Measurements from ENCODE around the gene GGCT. TPM values are rescaled to one million over a fixed set of nuclear protein-coding genes. Genes with fewer than 3 reads are reported as not detected.

GGCT gene
- total and polyA plus RNA-seq, 2 donors (not counting 3 experiments of a cell fraction or from before 2014, with no cell fraction given) = 21.1 to 44.3 TPM

DNA sequence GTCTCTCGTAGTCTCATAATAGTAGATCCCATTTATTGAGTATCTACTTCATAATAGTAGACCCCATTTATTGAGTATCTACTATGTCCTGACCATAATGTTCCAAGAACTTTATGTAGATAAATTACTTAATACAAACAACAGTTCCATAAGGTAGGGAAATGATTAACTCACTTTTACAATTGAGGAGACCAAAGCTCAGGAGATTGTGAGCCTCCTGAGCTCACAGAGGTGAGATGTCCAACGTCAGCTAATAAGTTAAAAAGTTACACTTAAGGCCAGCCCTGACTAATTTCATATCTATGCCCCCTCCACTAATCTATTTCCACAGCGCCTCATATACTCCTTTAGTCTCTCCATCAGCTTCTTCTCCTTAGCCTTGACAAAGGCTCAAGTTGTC, 17.5 kb upstream of the GGCT start:
- Histone ChIP-seq H2AFZ (ENCODE audit: low read depth, low read length) (no peak overlapping the region), H4K20me1 (replicated peaks; ENCODE audit: control insufficient read depth, extremely low read depth, insufficient read depth, low read length) (no peaks in the 10 kb centered on the region), H3K4me1 (ENCODE audit: control insufficient read depth, extremely low read depth, insufficient read depth, low read length) (peaks cover 10% of the 10 kb centered on the region), H3K27me3 (ENCODE audit: control insufficient read depth in 2 of 2, insufficient read depth in 2 of 2, low read length in 2 of 2) (no peaks in the 10 kb centered on the region), H3K9me1 (replicated peaks; ENCODE audit: control insufficient read depth, extremely low read depth, insufficient read depth, low read length) (no peaks in the 10 kb centered on the region), H3K36me3 (ENCODE audit: control insufficient read depth in 2 of 2, extremely low read depth in 1 of 2, insufficient read depth in 2 of 2, low read length in 2 of 2) (no peaks in the 10 kb centered on the region), H3K79me2 (ENCODE audit: control insufficient read depth, insufficient read depth, low read length) (no peaks in the 10 kb centered on the region), H3K4me2 (ENCODE audit: insufficient read depth, low read length) (no peak overlapping the region), H3K4me3 (replicated peaks in 1 of 3; ENCODE audit: insufficient read depth in 1 of 3, low read depth in 1 of 3, low read length in 3 of 3) (no peak overlapping the region), H3K9ac (replicated peaks; ENCODE audit: extremely low read depth, insufficient read depth, low read length) (no peak overlapping the region), H3K9me3 (replicated peaks; ENCODE audit: control insufficient read depth, insufficient read depth, low read length) (no peaks in the 10 kb centered on the region), H3K27ac (ENCODE audit: insufficient read depth, low read depth, low read length) (no peak overlapping the region)
- CTCF ChIA-PET = interaction anchor here (1.0 to 1.2 kb wide), 2 partner anchors 11 to 42 kb away, joined by 5 to 6 read pairs; no protein-coding TSS in a partner anchor
- FAIRE-seq = no peak
- DNase-seq (ENCODE audit: low read depth, low spot score) = no peak
- intact Hi-C loops (cut with micrococcal nuclease) = no loop called here
- no TSS peak for BruUV-seq (replicated peaks)
- POLR2A ChIA-PET = no interaction called here
- TF ChIP-seq POLR2AphosphoS5 (IDR thresholded peaks at IDR 0.05; ENCODE audit: insufficient read depth, low read depth, low read length) (no peak), GATA2 (IDR thresholded peaks at IDR 0.05; ENCODE audit: insufficient read depth, insufficient read length, low read depth, low read length) (no peak), POLR2A (IDR thresholded peaks at IDR 0.05; ENCODE audit: low read depth, low read length) (no peak), MYC (IDR thresholded peaks at IDR 0.05; ENCODE audit: low read depth, low read length) (no peak), FOS (IDR thresholded peaks at IDR 0.05; ENCODE audit: borderline replicate concordance, insufficient read depth, low read length) (no peak), JUN (IDR thresholded peaks at IDR 0.05; ENCODE audit: borderline replicate concordance, insufficient read depth, insufficient read length, low read depth) (no peak), EZH2 (IDR thresholded peaks at IDR 0.05; ENCODE audit: borderline replicate concordance, low read depth, low read length, severe bottlenecking) (no peak)
- TF ChIP-seq, protein P1, sequence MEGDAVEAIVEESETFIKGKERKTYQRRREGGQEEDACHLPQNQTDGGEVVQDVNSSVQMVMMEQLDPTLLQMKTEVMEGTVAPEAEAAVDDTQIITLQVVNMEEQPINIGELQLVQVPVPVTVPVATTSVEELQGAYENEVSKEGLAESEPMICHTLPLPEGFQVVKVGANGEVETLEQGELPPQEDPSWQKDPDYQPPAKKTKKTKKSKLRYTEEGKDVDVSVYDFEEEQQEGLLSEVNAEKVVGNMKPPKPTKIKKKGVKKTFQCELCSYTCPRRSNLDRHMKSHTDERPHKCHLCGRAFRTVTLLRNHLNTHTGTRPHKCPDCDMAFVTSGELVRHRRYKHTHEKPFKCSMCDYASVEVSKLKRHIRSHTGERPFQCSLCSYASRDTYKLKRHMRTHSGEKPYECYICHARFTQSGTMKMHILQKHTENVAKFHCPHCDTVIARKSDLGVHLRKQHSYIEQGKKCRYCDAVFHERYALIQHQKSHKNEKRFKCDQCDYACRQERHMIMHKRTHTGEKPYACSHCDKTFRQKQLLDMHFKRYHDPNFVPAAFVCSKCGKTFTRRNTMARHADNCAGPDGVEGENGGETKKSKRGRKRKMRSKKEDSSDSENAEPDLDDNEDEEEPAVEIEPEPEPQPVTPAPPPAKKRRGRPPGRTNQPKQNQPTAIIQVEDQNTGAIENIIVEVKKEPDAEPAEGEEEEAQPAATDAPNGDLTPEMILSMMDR (IDR thresholded peaks at IDR 0.05; ENCODE audit: extremely low read depth in 1 of 2, insufficient read depth in 1 of 2, low read depth in 1 of 2, low read length in 2 of 2) = no peak
- TF ChIP-seq, protein P2, sequence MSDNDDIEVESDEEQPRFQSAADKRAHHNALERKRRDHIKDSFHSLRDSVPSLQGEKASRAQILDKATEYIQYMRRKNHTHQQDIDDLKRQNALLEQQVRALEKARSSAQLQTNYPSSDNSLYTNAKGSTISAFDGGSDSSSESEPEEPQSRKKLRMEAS (IDR thresholded peaks at IDR 0.05; ENCODE audit: insufficient read depth, insufficient read length) = no peak
- dilution Hi-C loops (cut with MboI; ENCODE audit: extremely low pct_ligation_motif_present, low sequenced_read_pairs) = no loop called here
